Fibroblast of skin of left biceps (primary cell): ENCODE measurements around the gene ZDHHC8.

Experiments used
- DNase-seq, 2 experiments: peaks; one replicate each; pipeline ENCODE4 v3.0.0-alpha.2; 2013; ENCODE audit warnings: low read depth in 2 of 2

ZDHHC8 gene, protein sequence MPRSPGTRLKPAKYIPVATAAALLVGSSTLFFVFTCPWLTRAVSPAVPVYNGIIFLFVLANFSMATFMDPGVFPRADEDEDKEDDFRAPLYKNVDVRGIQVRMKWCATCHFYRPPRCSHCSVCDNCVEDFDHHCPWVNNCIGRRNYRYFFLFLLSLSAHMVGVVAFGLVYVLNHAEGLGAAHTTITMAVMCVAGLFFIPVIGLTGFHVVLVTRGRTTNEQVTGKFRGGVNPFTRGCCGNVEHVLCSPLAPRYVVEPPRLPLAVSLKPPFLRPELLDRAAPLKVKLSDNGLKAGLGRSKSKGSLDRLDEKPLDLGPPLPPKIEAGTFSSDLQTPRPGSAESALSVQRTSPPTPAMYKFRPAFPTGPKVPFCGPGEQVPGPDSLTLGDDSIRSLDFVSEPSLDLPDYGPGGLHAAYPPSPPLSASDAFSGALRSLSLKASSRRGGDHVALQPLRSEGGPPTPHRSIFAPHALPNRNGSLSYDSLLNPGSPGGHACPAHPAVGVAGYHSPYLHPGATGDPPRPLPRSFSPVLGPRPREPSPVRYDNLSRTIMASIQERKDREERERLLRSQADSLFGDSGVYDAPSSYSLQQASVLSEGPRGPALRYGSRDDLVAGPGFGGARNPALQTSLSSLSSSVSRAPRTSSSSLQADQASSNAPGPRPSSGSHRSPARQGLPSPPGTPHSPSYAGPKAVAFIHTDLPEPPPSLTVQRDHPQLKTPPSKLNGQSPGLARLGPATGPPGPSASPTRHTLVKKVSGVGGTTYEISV

DNA sequence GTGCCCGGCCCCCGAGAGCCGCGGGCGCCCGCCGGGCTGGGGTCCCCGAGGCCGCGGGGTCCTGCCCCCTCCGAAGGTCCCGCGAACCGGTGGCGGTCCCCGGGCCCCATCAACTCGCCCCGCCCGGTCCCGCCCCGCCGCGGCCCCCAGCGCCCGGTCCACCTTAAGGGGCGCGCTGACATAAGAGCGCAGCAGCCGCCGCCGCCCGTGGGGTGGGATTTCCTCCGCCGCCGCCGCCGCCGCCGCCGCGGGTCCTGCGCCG lies at the start of gene ZDHHC8:
Gene ZDHHC8, plus strand, starts transcription at position 208 of the 262 bp plus-strand sequence. CDS start 144 bp downstream, outside the sequence.
- no peak for DNase-seq

DNA sequence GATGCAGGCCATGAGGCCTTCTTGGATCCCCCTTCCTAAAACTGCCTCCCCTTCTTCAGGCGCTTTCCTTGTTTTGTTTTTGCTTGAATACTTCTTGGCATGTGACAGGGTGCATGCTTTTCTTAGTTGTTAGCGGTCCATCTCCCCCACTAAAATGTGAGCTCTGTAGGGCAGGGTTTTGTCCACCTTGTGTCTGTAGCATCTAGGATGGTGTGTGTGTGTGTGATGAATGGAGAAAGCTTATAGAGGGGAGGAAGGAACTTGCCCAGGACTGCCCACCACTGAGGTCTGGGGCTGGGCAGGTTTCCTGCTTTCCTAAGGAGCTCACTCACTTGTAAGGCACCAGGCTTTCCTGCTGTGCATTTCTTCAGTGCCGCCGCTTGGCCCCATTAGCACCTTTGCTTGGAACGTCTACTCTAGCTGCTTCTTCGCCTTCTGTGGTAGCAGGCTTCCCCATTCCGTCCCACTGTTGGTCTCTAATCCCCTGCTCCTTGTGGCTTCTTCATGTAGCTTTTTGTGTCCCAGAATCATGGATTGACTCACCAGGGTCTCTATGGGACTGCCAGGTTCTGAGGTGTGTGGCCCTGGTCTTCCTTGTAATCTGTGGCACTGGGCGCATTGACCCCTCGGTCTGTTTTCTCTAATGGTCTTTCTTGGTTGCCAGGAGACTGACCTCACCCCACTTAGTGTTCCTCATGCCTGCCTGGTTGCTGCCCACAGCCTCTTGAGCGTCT lies 48.3 kb upstream of the ZDHHC8 start:
- no peak for DNase-seq

DNA sequence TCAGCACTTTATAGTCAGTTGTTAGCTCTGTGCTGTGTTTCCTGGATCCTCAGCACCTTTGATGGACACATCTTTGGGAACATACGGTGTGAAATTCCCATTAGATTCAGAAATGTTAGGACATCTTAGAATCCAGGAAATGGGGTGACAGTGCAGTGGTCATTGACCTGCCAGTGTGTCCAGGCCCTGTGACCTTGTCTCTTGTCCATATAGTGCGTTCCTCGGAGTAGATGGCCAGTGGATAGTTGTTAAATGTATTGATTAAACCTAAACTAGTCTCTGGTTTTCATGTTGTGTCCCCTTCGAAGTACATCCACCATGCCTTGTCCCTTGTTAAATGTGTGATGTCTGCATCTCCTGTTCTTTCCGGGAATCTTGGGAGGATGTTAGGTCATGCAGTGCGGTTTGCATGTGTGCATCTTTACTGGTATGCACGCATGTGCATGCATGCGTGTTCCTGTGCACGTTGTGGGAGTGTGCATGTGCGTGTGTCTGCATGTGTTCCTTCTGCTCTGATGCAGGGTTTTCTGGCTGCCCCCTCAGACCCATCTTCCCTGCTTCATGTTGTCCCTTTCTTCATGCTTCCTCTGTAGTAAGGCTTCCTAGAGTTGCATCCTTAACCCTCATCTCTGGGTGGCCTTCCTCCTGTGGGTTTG lies 47.6 kb upstream of the ZDHHC8 start:
- no peak for DNase-seq

DNA sequence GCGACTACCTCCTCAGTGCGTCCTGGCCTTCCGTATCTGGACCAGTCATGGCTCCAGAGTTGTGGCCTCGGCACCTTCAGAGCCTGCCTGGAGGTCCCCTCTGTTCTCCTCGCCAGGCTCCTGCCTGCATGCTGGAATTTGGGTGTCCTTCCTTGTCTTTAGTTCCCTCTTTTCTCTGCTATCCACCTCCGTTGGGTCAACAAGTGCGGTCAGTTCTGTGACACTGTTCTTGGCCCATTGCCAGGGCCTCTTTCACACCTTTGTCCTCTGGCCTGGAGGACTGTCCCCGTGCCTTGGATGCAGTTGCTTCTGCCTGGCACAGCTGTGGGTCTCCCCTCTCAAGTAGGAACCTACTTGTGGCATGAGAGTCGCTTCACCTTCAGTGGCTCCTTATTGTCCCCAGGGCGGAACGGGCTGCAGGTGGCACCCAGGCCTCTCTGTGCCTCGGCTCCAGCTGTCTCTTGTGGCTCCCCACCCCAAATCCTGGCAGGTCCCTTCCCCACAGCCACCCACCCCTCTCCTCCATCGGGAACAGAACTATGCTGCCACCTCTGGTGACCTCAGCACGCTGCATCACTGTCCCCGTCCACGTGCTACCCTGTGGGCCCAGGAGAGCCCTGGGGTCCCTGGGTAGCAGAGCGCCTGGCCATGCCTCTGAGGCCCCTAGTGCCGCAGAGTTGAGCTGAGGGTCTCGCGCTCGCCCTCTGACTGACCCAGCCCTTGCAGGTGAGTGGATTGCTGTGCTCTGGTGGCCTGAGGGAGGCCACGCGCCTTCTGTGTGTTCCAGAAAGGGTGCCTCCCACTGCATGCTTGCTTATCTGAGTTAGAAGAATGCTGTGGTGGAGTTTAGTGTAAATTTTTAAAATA lies 46.8 kb upstream of the ZDHHC8 start:
- no peak for DNase-seq

DNA sequence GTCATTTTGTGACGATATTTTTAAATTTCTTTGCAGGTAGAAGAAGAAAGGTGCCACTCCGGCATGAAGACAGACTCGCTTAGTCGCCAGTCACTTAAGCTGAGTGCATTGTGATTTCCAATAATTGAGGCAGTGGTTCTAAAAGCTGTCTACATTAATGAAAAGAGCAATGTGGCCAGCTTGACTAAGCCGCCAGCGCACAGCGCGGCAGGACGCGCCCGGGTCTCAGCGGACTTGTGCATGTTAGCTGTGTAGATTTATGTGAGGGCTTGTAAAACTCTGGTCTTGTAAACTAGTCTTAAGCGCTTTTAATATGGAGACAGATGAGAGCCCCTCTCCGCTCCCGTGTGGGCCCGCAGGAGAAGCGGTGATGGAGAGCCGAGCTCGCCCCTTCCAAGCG lies 46.0 kb upstream of the ZDHHC8 start:
- DNase-seq = no peak

DNA sequence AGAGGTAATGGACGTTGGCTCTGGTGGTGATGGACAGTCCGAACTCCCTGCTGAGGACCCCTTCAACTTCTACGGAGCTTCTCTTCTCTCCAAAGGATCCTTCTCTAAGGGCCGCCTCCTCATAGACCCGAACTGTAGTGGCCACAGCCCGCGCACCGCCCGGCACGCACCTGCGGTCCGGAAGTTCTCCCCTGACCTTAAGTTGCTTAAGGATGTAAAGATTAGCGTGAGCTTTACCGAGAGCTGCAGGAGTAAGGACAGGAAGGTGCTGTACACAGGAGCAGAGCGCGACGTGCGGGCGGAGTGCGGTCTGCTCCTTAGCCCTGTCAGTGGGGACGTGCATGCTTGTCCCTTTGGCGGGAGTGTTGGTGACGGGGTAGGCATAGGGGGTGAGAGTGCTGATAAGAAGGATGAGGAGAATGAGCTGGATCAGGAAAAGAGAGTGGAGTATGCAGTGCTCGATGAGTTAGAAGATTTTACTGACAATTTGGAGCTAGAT lies 45.5 kb upstream of the ZDHHC8 start:
- DNase-seq = no peak

DNA sequence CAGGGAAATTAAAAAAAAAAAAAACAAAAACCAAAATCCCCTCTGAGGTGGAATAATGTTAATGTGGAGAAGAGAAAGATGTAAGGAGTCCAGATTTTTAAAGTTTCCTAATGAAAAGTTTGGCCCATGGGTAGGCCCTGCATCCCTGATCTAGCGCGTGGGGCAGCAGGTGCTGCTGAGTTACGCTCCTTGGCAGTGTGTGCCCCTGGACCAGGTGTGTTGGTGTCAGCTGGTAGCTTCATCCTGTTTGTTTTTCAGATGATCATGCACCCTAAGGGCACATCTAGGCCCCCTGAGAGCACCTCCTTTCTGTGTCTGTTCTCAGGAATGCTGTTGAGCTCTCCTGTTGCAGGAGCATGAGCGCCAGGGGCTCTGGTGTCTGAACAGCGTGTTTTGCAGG lies 44.8 kb upstream of the ZDHHC8 start:
- no peak for DNase-seq

DNA sequence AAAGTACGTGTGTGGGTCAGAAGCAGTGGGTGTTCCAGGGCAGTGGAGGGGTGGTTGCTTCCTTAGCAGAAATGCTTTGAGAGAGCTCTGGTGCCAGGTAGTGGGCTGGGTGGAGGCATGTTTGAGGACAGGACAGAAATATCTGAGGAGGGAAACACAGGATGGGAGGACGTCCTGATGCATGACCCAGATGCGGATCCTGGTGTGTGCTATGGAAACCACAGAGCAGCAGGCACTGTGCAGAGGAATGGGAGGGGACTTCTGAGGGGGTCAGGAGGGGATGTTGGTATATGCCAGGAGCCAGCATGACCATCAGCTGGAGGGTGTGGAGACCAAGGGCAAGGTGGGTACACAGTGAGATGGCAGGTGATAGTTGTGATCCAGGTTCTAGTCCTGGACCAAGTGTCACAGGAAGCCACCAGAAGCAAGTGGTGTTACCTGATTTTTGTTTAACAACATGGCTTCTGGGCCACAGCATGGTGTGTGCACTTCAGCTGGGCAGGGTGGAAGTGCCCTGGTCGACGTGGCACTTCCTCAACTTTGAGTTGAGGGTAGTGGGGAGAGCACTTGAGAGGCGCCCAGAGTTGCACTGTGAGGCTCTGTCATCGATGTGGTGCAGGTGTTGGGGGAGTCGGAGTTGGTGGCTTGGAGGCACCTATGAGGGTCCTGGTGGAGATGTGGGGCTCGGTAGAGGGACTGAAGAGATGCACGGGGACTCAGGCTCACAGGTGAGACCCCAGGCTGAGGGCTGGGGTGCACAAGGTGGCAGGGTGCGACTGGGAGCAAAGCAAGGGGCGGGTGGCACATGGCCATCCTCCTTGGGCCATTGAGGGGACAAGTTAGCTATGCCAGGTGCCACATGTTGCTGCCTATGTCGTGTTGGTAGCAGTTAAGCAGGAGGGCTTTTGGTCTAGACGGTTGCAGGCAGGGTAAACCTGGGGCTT lies 44.0 kb upstream of the ZDHHC8 start:
- DNase-seq = no peak

DNA sequence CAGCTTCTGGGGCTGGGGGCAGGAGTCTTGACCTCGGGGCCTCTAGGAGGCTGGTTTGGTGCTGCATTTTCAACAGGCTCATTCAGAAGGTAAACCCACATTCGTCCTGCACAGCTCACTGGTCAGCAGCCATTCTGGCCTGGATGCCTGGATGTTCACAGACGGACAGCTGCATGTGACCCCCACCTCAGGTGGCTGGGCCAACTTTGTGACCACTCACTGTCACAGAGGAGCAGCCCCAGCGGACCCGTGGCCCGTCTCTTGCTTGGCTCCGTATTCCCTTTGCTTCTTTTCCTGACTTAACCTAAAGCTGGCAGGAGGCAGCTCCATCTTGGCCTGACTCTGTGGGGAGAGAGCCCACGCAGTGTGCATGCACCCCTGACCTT lies 43.3 kb upstream of the ZDHHC8 start:
- no peak for DNase-seq

DNA sequence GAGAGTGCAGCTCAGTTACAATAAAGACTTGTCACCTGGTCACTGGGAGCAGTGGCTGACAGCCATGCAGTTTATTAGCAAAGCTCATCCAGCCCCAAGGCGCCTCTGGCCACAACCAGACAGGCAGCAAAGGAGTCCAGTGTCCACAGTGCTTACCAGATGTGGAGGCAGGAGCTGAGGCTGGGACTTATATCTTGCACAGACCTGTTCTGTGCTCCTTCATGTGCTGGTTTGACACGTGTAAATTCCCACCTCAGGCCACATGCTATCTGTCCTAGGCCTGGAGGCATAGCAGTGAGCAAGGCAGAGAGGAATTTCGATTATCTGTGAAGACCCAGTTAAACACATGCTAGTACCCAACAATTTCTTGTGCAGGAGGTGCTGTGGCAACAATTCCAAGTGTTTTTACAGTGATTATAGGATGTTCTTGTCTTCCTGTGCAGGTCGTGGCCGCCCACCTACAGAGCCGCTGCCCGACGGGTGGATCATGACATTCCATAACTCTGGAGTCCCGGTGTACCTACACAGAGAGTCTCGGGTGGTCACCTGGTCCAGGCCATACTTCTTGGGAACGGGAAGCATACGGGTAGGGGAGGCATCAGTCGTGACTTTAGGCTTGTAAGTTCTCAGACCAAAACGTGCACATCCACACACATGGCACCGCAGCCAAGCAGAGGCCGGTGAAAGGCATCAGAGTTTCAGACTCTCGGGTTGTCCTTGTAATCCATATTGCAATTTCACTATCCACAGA lies 42.2 kb upstream of the ZDHHC8 start:
- no peak for DNase-seq

DNA sequence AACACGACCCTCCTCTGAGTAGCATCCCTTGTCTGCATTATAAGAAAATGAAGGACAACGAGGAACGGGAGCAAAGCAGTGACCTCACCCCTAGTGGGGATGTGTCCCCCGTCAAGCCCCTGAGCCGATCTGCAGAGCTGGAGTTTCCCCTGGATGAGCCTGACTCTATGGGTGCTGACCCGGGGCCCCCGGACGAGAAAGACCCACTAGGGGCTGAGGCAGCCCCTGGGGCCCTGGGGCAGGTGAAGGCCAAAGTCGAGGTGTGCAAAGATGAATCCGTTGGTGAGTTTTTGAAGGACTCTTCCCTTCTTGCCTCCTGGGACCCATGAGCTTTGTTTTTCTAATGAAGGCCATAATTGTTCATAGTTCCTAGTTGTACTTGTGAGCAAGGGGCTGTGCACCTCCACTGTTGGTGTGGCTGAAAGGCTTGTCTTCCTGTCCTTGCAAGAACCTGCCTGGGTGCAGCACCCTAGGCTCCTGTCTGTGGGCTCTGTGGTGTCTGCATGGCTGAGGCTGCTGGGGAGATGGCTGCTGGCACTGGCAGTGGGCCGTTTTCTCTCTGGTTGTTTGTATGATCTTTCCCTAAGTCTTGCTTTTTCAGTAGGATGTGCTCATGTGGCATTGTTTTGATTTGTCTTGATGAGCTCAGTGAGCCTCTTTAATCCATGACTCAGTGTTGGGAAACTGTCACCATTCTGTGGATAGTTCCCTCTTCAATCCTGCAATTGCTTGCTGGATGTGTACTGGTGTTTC lies 41.5 kb upstream of the ZDHHC8 start:
- no peak for DNase-seq

DNA sequence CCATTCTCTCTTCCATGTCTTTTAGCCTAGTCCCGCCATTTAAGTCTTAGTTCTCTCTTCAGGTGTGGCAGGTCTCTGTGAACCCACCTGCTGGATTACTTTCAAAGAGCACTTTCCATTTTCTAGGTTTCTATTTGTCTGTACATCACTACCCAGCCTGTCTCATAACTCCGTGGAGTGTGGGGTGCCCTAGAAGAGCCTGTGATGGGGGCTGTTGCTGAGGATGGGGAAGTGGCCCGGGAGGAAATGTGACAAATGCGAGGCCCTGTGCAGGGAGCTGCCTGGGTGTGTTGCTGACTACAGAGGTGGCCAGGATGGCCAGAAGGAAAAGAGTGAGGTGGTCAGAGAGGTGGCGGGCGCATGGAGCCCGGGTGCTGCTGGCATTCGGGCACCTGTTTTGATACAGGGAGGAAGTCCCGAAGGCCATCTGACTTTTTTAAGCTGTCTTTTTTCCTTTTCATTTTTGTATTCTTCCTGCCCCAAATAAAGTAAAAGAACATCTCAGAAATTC lies 40.8 kb upstream of the ZDHHC8 start:
- no peak for DNase-seq

DNA sequence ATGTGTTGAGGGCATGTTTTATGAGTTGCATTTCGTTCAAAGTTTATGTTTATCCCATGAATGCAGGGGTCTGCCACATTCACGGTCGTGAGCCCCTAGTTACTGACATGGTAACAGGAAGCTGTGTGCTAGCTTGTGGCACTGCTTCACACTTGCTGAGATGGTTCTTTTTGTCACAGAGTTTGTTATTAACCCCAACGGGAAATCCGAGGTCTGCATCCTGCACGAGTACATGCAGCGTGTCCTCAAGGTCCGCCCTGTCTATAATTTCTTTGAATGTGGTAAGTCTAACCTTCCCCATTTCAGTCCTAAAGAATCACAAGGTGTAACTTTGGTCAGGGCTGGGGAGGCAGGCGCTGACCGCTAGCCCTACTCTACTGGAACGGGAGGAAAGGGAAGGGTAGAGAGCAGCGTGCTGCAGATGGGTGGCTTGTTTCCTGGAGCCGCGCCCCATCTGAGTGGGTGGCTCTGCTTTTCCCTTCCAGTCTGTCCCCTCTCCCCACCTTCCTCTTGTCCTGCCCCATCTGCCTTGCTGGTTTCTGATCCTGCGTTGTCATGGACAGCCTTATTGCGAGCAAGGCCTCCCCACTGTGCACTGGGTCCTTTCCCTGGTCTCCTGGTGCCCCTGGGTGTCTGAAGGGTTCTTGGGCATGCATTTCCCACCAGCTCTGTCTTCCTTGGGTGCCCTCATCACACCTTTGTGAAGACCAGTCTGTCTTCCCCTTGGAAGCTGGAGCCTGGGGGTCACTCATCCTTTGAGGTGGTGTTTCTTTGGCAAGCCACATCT lies 39.7 kb upstream of the ZDHHC8 start:
- DNase-seq = no peak

DNA sequence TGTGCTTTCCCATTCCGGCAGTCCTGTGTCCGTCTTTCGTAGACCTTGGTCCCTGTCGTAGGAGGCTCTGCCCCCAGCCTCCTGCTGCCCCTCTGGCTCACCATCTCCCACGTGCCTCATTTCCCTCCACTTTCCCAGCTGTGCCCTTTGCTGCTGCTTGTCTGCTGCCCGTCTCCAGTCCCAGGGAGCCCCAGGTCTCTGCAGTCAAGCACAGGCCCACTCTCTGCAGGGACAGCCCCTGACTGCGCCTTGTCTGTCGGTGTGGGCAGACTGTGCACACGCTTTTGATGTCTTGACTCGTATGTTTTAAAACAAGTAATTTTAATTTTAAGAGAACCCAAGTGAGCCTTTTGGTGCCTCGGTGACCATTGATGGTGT lies 39.1 kb upstream of the ZDHHC8 start:
- no peak for DNase-seq

DNA sequence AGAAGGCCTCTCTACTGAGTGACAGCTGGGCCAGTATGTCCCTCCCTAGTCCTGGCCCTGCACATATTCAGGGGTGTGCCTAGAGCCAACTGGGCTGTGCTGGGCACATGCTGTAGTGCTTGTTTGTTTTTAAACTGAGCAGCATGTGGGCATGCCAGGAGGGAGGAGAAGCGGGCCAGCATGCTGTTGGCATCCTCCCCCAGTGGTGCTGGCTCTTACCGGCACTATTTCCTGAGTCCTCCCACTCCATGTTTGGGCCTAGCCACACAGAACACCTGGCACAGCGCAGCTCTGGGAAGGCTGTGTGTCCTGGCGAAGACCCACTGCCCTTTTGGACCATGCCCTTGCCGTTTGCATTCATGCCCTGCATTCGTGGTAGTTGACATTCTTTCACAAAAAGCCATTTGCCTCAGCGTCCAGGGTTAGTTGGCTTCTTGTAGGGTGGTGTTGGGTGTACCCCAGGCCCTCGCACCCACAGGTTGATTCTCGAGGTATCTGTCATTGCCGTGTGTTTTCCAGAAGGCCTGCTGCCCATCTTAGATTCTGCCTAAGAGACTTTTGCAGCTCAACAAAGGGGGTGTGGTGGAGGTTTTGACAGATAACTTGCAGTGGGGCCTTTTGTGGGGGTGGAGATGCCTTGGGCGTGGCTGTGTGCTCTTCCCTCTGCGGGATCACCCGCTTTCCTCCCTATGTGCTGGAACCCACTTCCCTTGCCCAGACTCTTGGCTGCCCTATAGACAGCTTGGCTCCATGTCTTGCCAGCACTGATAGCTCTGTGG lies 38.0 kb upstream of the ZDHHC8 start:
- DNase-seq = no peak

DNA sequence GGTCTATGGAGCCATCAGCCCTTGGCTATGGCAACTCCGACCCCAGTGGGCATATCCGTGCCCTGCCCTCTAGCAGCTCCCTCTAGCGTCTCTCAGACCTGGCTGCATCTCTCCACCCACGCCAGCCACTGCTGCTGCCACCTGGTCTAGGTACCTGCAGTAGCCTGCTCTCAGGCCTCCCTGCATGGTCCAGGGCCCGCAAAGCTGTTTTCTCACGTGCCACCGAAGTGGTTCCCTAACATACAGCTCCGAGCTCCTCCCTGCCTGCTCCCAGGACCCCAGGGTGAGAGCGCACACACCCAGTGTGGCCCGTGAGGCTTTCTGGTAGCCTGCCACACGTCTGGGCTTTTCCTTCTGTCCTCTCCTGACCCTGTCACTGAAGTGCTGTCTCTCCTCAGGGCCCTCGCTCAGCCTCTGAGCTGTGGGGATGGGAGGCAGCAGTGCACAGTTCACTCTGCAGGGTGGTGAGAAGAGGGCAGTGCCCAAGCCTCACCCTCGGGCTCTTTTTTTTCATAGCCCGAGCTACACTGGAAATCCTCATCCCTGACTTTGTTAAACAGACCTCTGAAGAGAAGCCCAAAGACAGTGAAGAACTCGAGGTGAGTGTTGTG lies 37.3 kb upstream of the ZDHHC8 start:
- no peak for DNase-seq
